ENCODE measurements around the gene ABHD10.
"Not testable (repeated sequence)": the region's sequence is repeated elsewhere in the genome, so short reads cannot be mapped to it uniquely, and the experiment has no call there.

The ABHD10 gene

GRCh38 chr3:112035241-112035640 is 56.4 kb downstream of the ABHD10 start:
- no peak for DNase-seq

- DNase-seq = not testable (repeated sequence)
These were observed 58.4 kb downstream of the ABHD10 start for GRCh38 chr3:112037194-112037593.

GRCh38 chr3:112038863-112039262 is 60.0 kb downstream of the ABHD10 start:
- DNase-seq = no peak

- DNase-seq = no peak
These were observed 62.5 kb downstream of the ABHD10 start for GRCh38 chr3:112041321-112041720.

- DNase-seq = no peak
These were observed 64.0 kb downstream of the ABHD10 start for GRCh38 chr3:112042842-112043280.

All from stimulated activated CD4-positive, alpha-beta T cell treated with anti-CD3 and anti-CD28 coated beads, Interleukin-4, amount 100 ng/mL, for 4 hours (primary cell).